Lower leg skin (tissue), 3 donors: ENCODE data around the gene PLEKHA1.

ENCODE experiments used
- POLR2A ChIP-seq, 2 donors: fragments of 450-650 bp; IDR thresholded peaks; one replicate each; pipeline ENCODE4 v1.6.1; 2016 to 2017; ENCODE audit warnings: antibody characterized with exemption in 2 of 2, mild to moderate bottlenecking in 1 of 2, moderate library complexity in 1 of 2
- TF ChIP-seq, protein P1 (sequence below), 3 donors: fragments of 450-650 bp; IDR thresholded peaks; one replicate each; pipeline ENCODE4 v1.5.1; 2016; ENCODE audit warnings: antibody characterized with exemption in 3 of 3, mild to moderate bottlenecking in 3 of 3, moderate library complexity in 2 of 3

DNA sequence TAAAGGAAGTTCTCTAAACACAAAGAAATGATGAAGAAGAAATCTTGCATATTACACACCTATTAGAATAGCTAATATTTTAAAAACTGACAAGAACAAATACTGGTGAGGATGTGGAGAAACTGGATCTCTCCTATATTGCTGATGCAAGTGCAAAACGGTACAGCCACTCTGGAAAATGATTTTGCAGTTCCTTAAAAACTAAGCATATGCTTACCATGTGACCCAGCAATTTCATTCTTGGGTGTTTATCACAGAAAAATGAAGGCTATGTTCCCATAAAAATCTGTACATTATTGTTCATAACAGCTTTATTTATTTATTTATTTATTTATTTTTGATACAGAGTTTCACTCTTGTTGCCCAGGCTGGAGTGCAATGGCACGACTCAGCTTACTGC lies 14.9 kb upstream of the PLEKHA1 start:
- TF ChIP-seq, protein P1, sequence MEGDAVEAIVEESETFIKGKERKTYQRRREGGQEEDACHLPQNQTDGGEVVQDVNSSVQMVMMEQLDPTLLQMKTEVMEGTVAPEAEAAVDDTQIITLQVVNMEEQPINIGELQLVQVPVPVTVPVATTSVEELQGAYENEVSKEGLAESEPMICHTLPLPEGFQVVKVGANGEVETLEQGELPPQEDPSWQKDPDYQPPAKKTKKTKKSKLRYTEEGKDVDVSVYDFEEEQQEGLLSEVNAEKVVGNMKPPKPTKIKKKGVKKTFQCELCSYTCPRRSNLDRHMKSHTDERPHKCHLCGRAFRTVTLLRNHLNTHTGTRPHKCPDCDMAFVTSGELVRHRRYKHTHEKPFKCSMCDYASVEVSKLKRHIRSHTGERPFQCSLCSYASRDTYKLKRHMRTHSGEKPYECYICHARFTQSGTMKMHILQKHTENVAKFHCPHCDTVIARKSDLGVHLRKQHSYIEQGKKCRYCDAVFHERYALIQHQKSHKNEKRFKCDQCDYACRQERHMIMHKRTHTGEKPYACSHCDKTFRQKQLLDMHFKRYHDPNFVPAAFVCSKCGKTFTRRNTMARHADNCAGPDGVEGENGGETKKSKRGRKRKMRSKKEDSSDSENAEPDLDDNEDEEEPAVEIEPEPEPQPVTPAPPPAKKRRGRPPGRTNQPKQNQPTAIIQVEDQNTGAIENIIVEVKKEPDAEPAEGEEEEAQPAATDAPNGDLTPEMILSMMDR (IDR thresholded peaks at IDR 0.05), result no peak
- TF ChIP-seq POLR2A (IDR thresholded peaks at IDR 0.05), result no peak
